ENCODE measurements around the gene ARMC9. TPM values are rescaled to one million over a fixed set of nuclear protein-coding genes. Genes with fewer than 3 reads are reported as not detected.

The ARMC9 gene
- total and polyA plus RNA-seq, 2 of the 13 experiments (the other 11 are each of a cell fraction or from before 2014, with no cell fraction given) = 9.1 to 12.8 TPM

- peak; percentile 38 for TF ChIP-seq ELF3 (CRISPR knock-in tag; IDR thresholded peaks at IDR 0.05)
- TF ChIP-seq HOMEZ (CRISPR knock-in tag; IDR thresholded peaks at IDR 0.05; ENCODE audit: low read depth) = 0 out of 2 replicates have a peak, but pooled peaks have one; percentile 21
- no peak for TF ChIP-seq IKZF5 (CRISPR knock-in tag; IDR thresholded peaks at IDR 0.05)
- TF ChIP-seq ZNF263 (CRISPR knock-in tag; IDR thresholded peaks at IDR 0.05) = peak; percentile 38; the same call in 1 of the 2 replicates
- peak; percentile 18; the same call in 1 of the 2 replicates for TF ChIP-seq MYC (CRISPR knock-in tag; IDR thresholded peaks at IDR 0.05; ENCODE audit: borderline replicate concordance)
- no peak for TF ChIP-seq ZNF710 (CRISPR knock-in tag; IDR thresholded peaks at IDR 0.05; ENCODE audit: borderline replicate concordance)
- peak; percentile 32; the same call in 1 of the 2 replicates for TF ChIP-seq ZNF574 (CRISPR knock-in tag; IDR thresholded peaks at IDR 0.05)
- no peak for TF ChIP-seq MEIS1 (CRISPR knock-in tag; IDR thresholded peaks at IDR 0.05; ENCODE audit: borderline replicate concordance)
- no peak for TF ChIP-seq SSRP1 (CRISPR knock-in tag; IDR thresholded peaks at IDR 0.05)
- no peak for TF ChIP-seq ZNF503 (CRISPR knock-in tag; IDR thresholded peaks at IDR 0.05)
- TF ChIP-seq JUN (CRISPR knock-in tag; IDR thresholded peaks at IDR 0.05) = peak; percentile 82
- peak; percentile 75; the same call in 1 of the 2 replicates for TF ChIP-seq CREB1 (IDR thresholded peaks at IDR 0.05)
- TF ChIP-seq CREB1 (CRISPR knock-in tag; IDR thresholded peaks at IDR 0.05) = no peak
- TF ChIP-seq GPN1 (CRISPR knock-in tag; IDR thresholded peaks at IDR 0.05; ENCODE audit: borderline replicate concordance) = no peak
- no peak for TF ChIP-seq ZNF564 (CRISPR knock-in tag; IDR thresholded peaks at IDR 0.05)
- no peak for TF ChIP-seq KDM4B (CRISPR knock-in tag; IDR thresholded peaks at IDR 0.05)
- 0 out of 4 replicates have a peak, but pooled peaks of 1 of the 2 experiments have one; percentile 1 for TF ChIP-seq MAFK (conservative IDR thresholded peaks at IDR 0.05 in 1 of 2, IDR thresholded peaks at IDR 0.05 in 1 of 2; ENCODE audit: low read length in 2 of 2)
- TF ChIP-seq JUND (CRISPR knock-in tag; IDR thresholded peaks at IDR 0.05) = peak; percentile 91
- no peak for TF ChIP-seq ZNF883 (CRISPR knock-in tag; IDR thresholded peaks at IDR 0.05; ENCODE audit: not compliant biosample characterization)
- peak; percentile 59; the same call in 1 of the 2 replicates for TF ChIP-seq RXRA (CRISPR knock-in tag; IDR thresholded peaks at IDR 0.05)
- peak; percentile 37 for TF ChIP-seq GATAD2A (CRISPR knock-in tag; IDR thresholded peaks at IDR 0.05)
These were observed 179.7 kb downstream of the ARMC9 start (continued) for GRCh38 chr2:231378026-231378722.

Data from HepG2 (cell line).